ENCODE results near the gene PSMA8.
"Not testable (repeated sequence)": the region's sequence is repeated elsewhere in the genome, so short reads cannot be mapped to it uniquely, and the experiment has no call there.

Gene PSMA8

DNA sequence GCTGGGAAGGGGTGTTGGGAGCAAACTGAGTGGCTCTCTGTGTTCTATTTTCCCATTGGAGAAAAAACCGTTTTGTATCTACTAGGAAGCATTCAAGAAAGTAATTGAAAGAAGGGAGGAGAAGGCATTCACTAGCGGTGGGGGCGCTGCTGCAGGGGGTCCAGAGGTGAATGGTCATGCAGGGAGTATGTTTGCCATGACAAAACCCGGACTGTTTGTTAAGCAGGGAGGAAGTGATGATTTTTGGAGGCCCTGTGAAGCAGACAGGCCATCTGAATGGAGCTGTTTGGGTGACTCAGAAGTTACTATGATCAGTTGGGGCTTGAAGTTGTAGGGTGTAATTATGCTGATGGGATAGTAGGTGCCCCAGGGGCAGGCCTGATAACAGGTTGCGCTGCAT lies 99.5 kb downstream of the PSMA8 start:
- no peak for DNase-seq (ENCODE audit: low read depth in 2 of 2)

DNA sequence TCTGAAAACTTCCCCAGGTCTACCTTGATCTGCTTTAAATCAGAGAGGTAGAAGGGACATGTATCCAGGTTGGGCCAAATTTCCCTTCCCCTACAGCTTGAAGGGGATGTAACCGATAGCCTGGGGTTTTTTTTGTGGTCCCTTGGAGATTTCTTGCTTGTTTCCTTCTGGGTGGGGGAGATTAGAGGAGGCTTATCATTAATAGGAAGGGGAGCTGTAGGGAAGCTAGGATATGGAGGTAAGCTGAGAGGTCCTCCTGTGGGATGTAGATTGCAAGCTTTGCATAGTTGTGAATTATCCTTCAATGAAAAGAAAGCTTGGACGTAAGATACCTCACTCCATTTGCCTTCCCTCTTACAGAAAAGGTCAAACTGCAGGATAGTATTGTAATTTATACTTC lies 103.7 kb downstream of the PSMA8 start:
- not testable (repeated sequence) for DNase-seq (ENCODE audit: low read depth in 2 of 2)

DNA sequence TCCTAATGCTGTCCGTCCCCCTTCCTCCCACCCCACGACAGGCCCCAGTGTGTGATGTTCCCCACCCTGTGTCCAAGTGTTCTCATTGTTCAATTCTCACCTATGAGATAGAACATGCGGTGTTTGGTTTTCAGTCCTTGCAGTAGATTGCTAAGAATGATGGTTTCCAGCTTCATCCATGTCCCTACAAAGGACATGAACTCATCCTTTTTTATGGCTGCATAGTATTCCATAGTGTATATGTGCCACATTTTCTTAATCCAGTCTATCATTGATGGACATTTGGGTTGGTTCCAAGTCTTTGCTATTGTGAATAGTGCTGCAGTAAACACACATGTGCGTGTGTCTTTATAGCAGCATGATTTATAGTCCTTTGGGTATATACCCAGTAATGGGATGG lies 105.0 kb downstream of the PSMA8 start:
- not testable (repeated sequence) for DNase-seq (ENCODE audit: low read depth in 2 of 2)

DNA sequence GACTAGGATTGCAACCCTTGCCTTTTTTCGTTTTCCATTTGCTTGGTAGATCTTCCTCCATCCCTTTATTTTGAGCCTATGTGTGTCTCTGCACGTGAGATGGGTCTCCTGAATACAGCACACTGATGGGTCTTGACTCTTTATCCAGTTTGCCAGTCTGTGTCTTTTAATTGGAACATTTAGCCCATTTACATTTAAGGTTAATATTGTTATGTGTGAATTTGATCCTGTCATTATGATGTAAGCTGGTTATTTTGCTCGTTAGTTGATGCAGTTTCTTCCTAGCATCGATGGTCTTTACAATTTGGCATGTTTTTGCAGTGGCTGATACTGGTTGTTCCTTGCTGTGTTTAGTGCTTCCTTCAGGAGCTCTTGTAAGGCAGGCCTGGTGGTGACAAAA lies 108.7 kb downstream of the PSMA8 start:
- not testable (repeated sequence) for DNase-seq (ENCODE audit: low read depth in 2 of 2)
